Osteoblast (primary cell): ENCODE data around the gene FRZB. TPM values are rescaled to one million over a fixed set of nuclear protein-coding genes. Genes with fewer than 3 reads are reported as not detected.
A peak's percentile ranks its signal among the peaks of the same experiment; 100 is the strongest.

Experiments
- DNase-seq: peaks from one replicate; pipeline ENCODE4 v3.0.0; 2011; ENCODE audit warnings: low spot score, mixed read lengths; ENCODE audit not compliant: insufficient read length; ENCODE audit errors: missing footprints
- H2AFZ ChIP-seq: 2 replicates; pipeline ENCODE4 v1.6.0; 2011; ENCODE audit warnings: mild to moderate bottlenecking, low read length
- H3K27ac ChIP-seq: 2 replicates; pipeline ENCODE4 v1.5.1; 2011; ENCODE audit warnings: mild to moderate bottlenecking, low read depth, low read length, moderate library complexity
- H3K27me3 ChIP-seq: 2 replicates; pipeline ENCODE4 v1.6.0; 2012; ENCODE audit warnings: mild to moderate bottlenecking, control low read depth, inconsistent platforms, low read length, moderate library complexity; ENCODE audit not compliant: insufficient read depth
- H3K36me3 ChIP-seq: 2 replicates; pipeline ENCODE4 v1.5.1; 2011; ENCODE audit warnings: mild to moderate bottlenecking, low read length, control low read depth, moderate library complexity; ENCODE audit not compliant: insufficient read depth
- H3K4me1 ChIP-seq: 2 replicates; pipeline ENCODE4 v1.5.1; 2011; ENCODE audit warnings: mild to moderate bottlenecking, low read length, control low read depth, moderate library complexity; ENCODE audit not compliant: insufficient read depth
- H3K4me2 ChIP-seq: 2 replicates; pipeline ENCODE4 v1.6.0; 2011; ENCODE audit warnings: mild to moderate bottlenecking, low read length; ENCODE audit not compliant: insufficient read depth
- H3K4me3 ChIP-seq: fragments of 200-600 bp; sonication (generic); 3 replicates; pipeline ENCODE4 v1.5.1; 2012; ENCODE audit warnings: mild to moderate bottlenecking, low read length, inconsistent platforms; ENCODE audit not compliant: insufficient read depth
- H3K79me2 ChIP-seq: 2 replicates; pipeline ENCODE4 v1.6.0; 2012; ENCODE audit warnings: mild to moderate bottlenecking, low read length, control low read depth, inconsistent platforms; ENCODE audit not compliant: insufficient read depth
- H3K9me3 ChIP-seq: 2 replicates; pipeline ENCODE4 v1.5.1; 2011; ENCODE audit warnings: low read depth, low read length, control low read depth
- H4K20me1 ChIP-seq: 2 replicates; pipeline ENCODE4 v1.6.0; 2012; ENCODE audit warnings: mild to moderate bottlenecking, low read length, control low read depth; ENCODE audit not compliant: insufficient read depth
- CTCF ChIP-seq: IDR thresholded peaks from 2 replicates; pipeline ENCODE4 v1.5.1; 2011; ENCODE audit warnings: mild to moderate bottlenecking, low read depth, low read length, moderate library complexity; ENCODE audit errors: extremely low read depth
- total RNA-seq: library from RNA; depleted of rRNA; stranded (reverse); fragments of >200 nt; gene quantifications from 2 replicates; pipeline ENCODE4 v1.2.3, GENCODE V29; 2012

FRZB gene
- total RNA-seq, 1 donor = 0.36 TPM

DNA sequence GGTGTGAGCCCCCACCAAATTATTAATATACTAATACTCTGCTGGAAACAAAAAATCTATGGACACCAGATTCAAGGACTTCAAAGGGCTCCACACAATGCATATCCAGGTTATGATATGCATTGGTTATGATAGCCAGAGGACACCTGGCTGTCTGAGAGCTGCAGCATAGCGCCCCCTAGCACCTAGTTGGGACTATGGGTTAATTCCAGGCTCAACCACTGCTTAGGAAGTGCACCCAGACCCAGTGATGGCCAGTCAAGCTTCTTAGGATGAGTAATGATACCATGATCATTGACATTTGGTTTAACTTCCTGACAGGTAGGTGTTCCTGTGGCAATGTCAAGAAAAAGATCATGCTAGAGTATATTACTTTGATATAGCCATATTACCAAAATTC, 3.8 kb upstream of the FRZB start:
- H3K27me3 ChIP-seq = peaks cover 2% of the 10 kb centered on the region
- DNase-seq = peak; percentile 43
- H3K27ac ChIP-seq = no peak overlapping the region
- H3K4me3 ChIP-seq = no peak overlapping the region
- no peak overlapping the region for H3K4me2 ChIP-seq
- no peaks in the 10 kb centered on the region for H3K9me3 ChIP-seq
- H4K20me1 ChIP-seq = no peaks in the 10 kb centered on the region
- H3K79me2 ChIP-seq = no peaks in the 10 kb centered on the region
- H3K36me3 ChIP-seq = no peaks in the 10 kb centered on the region
- H2AFZ ChIP-seq = no peak overlapping the region
- peaks cover 15% of the 10 kb centered on the region for H3K4me1 ChIP-seq
- TF ChIP-seq CTCF = peak; percentile 35

DNA sequence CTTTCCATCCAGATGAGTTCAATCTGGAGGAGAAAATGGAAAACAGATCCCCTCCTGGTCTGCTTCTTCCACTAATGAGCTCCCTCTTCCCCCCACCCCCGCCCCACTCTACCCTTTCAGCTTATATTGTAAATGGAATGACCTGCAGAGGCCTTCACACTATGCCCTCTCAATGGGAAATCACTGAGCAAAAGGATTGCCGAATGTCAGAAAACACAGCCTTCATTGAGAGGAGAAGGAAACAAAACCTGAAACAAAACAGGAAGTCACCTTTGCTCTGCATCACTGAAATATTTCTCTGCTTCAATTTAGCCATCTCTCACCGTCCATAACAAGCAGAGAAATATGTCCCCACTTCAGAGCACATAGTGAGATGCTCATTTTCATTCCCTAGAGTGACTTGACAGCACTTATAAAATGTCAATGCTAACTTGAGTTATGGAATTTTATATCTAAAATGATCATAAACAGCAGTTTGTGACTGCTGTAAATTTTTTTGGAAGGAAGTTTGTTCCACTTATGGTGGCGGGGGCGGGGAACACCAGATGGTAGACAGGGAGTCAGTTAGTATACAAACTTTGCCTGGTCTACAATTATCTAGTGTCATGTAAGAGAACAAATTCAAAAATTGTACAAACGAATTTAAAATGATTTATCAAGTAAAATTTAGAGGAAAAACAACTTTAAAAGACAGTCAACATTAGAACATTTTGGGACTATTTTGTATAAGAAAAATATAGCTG, 1.8 kb upstream of the FRZB start:
- DNase-seq = no peak
- Histone ChIP-seq H3K36me3 (no peaks in the 10 kb centered on the region), H3K4me3 (no peak overlapping the region), H3K27ac (no peak overlapping the region), H4K20me1 (no peaks in the 10 kb centered on the region), H3K79me2 (no peaks in the 10 kb centered on the region), H2AFZ (no peak overlapping the region), H3K4me1 (peaks cover 15% of the 10 kb centered on the region), H3K4me2 (no peak overlapping the region), H3K9me3 (no peaks in the 10 kb centered on the region), H3K27me3 (peaks cover 11% of the 10 kb centered on the region)
- TF ChIP-seq CTCF = no peak

DNA sequence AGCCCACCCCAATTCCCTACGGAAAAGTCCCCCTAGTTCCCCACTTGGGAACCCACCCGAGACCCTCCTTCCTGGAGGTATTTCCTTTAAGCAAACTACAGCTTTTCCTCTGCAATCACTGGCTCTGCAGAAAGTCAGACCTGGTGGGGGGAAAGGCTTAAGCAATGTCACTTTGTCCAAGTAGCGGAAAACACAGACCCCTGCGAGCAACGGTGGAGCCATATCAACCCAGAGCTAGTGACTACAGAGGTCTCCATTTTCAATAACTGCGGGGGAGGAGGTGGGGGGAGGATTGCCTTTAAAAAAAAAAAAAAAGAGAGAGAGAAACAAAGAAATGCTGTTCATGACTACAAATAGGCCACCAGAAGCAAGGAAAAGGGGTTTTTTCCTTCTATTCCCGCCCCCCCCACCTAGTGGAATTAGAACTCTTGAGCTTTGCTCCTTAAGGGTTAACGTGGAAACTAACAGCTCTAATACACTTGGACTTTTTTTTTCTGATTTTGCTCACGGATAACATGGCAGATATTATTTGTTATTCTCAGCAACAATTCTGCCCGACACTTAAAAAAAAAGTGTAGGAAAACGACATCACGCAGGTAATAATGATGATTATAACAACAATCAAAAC, 1.1 kb upstream of the FRZB start:
- H3K4me3 ChIP-seq = peak overlapping the region; percentile 72
- no peak overlapping the region for H3K27ac ChIP-seq
- peak overlapping the region; percentile 91 for H2AFZ ChIP-seq
- H4K20me1 ChIP-seq = no peaks in the 10 kb centered on the region
- no peaks in the 10 kb centered on the region for H3K36me3 ChIP-seq
- H3K79me2 ChIP-seq = no peaks in the 10 kb centered on the region
- DNase-seq = peak; percentile 13
- no peaks in the 10 kb centered on the region for H3K9me3 ChIP-seq
- TF ChIP-seq CTCF = no peak
- H3K4me1 ChIP-seq = peaks cover 15% of the 10 kb centered on the region
- H3K4me2 ChIP-seq = peak overlapping the region; percentile 87
- H3K27me3 ChIP-seq = peaks cover 11% of the 10 kb centered on the region

GRCh38 chr2:182866095-182866460, 359 bp downstream of the FRZB start:
- DNase-seq = no peak
- no peaks in the 10 kb centered on the region for H3K36me3 ChIP-seq
- H3K4me2 ChIP-seq = peak overlapping the region; percentile 87
- H3K27me3 ChIP-seq = peaks cover 11% of the 10 kb centered on the region
- peak overlapping the region; percentile 72 for H3K4me3 ChIP-seq
- peak overlapping the region; percentile 91 for H2AFZ ChIP-seq
- no peak for TF ChIP-seq CTCF
- peaks cover 15% of the 10 kb centered on the region for H3K4me1 ChIP-seq
- H4K20me1 ChIP-seq = no peaks in the 10 kb centered on the region
- no peaks in the 10 kb centered on the region for H3K79me2 ChIP-seq
- H3K27ac ChIP-seq = no peak overlapping the region
- no peaks in the 10 kb centered on the region for H3K9me3 ChIP-seq
